ENCODE data around the gene IGSF21. TPM values are rescaled to one million over a fixed set of nuclear protein-coding genes. Genes with fewer than 3 reads are reported as not detected.

Gene IGSF21
- total and polyA plus RNA-seq, 2 of the 8 experiments (the other 6 are each of a cell fraction or from before 2014, with no cell fraction given): 22.5 to 28.5 TPM

GRCh38 chr1:18247151-18247550 lies 139.6 kb downstream of the IGSF21 start:
- 79% methylated on average over 4 of the region's 4 CpGs; no CpG with 5 or more reads in 1 of the 2 experiments for WGBS, 2 experiments (ENCODE audit: extremely low coverage in 1 of 2, insufficient coverage in 1 of 2, insufficient read length in 1 of 2, insufficient replicate concordance in 2 of 2, low coverage in 1 of 2, low lambda C conversion rate in 2 of 2, missing lambda C conversion rate in 1 of 2)
- Histone ChIP-seq H4K8ac (ENCODE audit: extremely low read depth, insufficient read depth, low read length) (no peak overlapping the region), H2AFZ (ENCODE audit: low read length) (no peak overlapping the region), H4K91ac (replicated peaks; ENCODE audit: insufficient read length, low read length) (no peak overlapping the region), H3K18ac (ENCODE audit: extremely low read depth, low read length) (no peak overlapping the region), H3K23me2 (ENCODE audit: low read depth, low read length) (no peaks in the 10 kb centered on the region), H4K5ac (ENCODE audit: insufficient read length, low read depth, low read length) (no peak overlapping the region), H3K4me1 (replicated peaks in 1 of 4; ENCODE audit: control insufficient read depth in 3 of 4, insufficient read depth in 4 of 4, low read length in 3 of 4) (peaks cover 0 to 7% (median 0%) of the 10 kb centered on the region in 4 experiments; a peak in 1 of 7 replicates), H2BK20ac (ENCODE audit: low read length) (no peak overlapping the region), H4K20me1 (replicated peaks in 1 of 2; ENCODE audit: control insufficient read depth in 1 of 2, insufficient read depth in 2 of 2, low read length in 2 of 2) (peaks cover 0 to 1% of the 10 kb centered on the region in 2 experiments), H3K79me2 (ENCODE audit: control insufficient read depth in 1 of 2, insufficient read depth in 2 of 2, low read length in 2 of 2) (no peaks in the 10 kb centered on the region), H2BK12ac (ENCODE audit: low read depth, low read length) (no peak overlapping the region; the same call in 1 of the 2 replicates), H3K4ac (replicated peaks; ENCODE audit: insufficient read length, low read depth, low read length) (no peak overlapping the region), H3K56ac (replicated peaks; ENCODE audit: insufficient read length, low read depth, low read length) (no peak overlapping the region), H2BK5ac (ENCODE audit: low read depth, low read length) (no peak overlapping the region), H3K9me3 (ENCODE audit: insufficient read depth in 2 of 2, low read depth in 1 of 2, low read length in 1 of 2) (no peaks in the 10 kb centered on the region), H3K9ac (replicated peaks in 1 of 4; ENCODE audit: extremely low read depth in 1 of 4, low read depth in 3 of 4, low read length in 3 of 4) (no peak overlapping the region), H2BK120ac (replicated peaks; ENCODE audit: low read depth, low read length) (no peak overlapping the region), H2AK5ac (ENCODE audit: low read depth, low read length) (no peak overlapping the region), H3K4me2 (ENCODE audit: insufficient read depth in 1 of 2, low read depth in 2 of 2, low read length in 2 of 2) (no peak overlapping the region), H3K23ac (ENCODE audit: insufficient read length) (no peak overlapping the region), H3K27me3 (replicated peaks in 1 of 4; ENCODE audit: control insufficient read depth in 3 of 4, extremely low read depth in 1 of 4, insufficient read depth in 3 of 4, low read length in 3 of 4) (no peaks in the 10 kb centered on the region), H3K36me3 (ENCODE audit: control insufficient read depth in 2 of 4, insufficient read depth in 4 of 4, low read length in 3 of 4) (no peaks in the 10 kb centered on the region), H3K27ac (ENCODE audit: low read depth, low read length) (no peak overlapping the region), H3K4me3 (ENCODE audit: extremely low read depth in 1 of 4, insufficient read depth in 2 of 4, low read depth in 3 of 4, low read length in 4 of 4) (no peak overlapping the region), H3K79me1 (ENCODE audit: low read depth, low read length) (no peaks in the 10 kb centered on the region), H3K14ac (ENCODE audit: insufficient read length) (no peak overlapping the region), H2BK15ac (ENCODE audit: low read length) (no peak overlapping the region)
- ChIA-PET POLR2A (ENCODE audit: partially characterized antibody) (interaction anchor here (0.9 to 1.5 kb wide), 4 partner anchors 9 to 18 kb away, joined by 3 to 5 read pairs (median 4); no protein-coding TSS in a partner anchor), CTCF (ENCODE audit: partially characterized antibody) (interaction anchor here (0.5 to 7.3 kb wide), 31 partner anchors 9 to 325 kb away, joined by 3 to 111 read pairs (median 4); no protein-coding TSS in a partner anchor)
- DNase-seq (ENCODE audit: low read depth in 1 of 2, low spot score in 2 of 2) (no peak), FAIRE-seq (no peak)
- TF ChIP-seq, protein P1, sequence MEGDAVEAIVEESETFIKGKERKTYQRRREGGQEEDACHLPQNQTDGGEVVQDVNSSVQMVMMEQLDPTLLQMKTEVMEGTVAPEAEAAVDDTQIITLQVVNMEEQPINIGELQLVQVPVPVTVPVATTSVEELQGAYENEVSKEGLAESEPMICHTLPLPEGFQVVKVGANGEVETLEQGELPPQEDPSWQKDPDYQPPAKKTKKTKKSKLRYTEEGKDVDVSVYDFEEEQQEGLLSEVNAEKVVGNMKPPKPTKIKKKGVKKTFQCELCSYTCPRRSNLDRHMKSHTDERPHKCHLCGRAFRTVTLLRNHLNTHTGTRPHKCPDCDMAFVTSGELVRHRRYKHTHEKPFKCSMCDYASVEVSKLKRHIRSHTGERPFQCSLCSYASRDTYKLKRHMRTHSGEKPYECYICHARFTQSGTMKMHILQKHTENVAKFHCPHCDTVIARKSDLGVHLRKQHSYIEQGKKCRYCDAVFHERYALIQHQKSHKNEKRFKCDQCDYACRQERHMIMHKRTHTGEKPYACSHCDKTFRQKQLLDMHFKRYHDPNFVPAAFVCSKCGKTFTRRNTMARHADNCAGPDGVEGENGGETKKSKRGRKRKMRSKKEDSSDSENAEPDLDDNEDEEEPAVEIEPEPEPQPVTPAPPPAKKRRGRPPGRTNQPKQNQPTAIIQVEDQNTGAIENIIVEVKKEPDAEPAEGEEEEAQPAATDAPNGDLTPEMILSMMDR (IDR thresholded peaks at IDR 0.05; ENCODE audit: control extremely low read depth in 1 of 3, insufficient read depth in 1 of 3, low read depth in 1 of 3, low read length in 3 of 3): no peak
- TF ChIP-seq, protein P2, sequence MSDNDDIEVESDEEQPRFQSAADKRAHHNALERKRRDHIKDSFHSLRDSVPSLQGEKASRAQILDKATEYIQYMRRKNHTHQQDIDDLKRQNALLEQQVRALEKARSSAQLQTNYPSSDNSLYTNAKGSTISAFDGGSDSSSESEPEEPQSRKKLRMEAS (IDR thresholded peaks at IDR 0.05): no peak
- no peak for TF ChIP-seq SP4 (IDR thresholded peaks at IDR 0.05; ENCODE audit: low read length)
- no peak for TF ChIP-seq PHF8 (conservative IDR thresholded peaks at IDR 0.05; ENCODE audit: low read depth, low read length)
- TF ChIP-seq JUN (IDR thresholded peaks at IDR 0.05; ENCODE audit: low read depth, low read length): no peak
- no peak for TF ChIP-seq CBX5 (IDR thresholded peaks at IDR 0.05; ENCODE audit: low read depth, low read length)
- no peak for TF ChIP-seq SIX5 (IDR thresholded peaks at IDR 0.05; ENCODE audit: low read depth, low read length)
- TF ChIP-seq SUZ12 (IDR thresholded peaks at IDR 0.05; ENCODE audit: low read length): no peak
- TF ChIP-seq BACH1 (IDR thresholded peaks at IDR 0.05; ENCODE audit: low read length): no peak
- no peak for TF ChIP-seq GTF2F1 (IDR thresholded peaks at IDR 0.05; ENCODE audit: borderline replicate concordance, low read depth, low read length)
- TF ChIP-seq SIRT6 (IDR thresholded peaks at IDR 0.05; ENCODE audit: low read length): no peak
- TF ChIP-seq BRCA1 (IDR thresholded peaks at IDR 0.05; ENCODE audit: low read depth, low read length): no peak
